IMR-90 (cell line): Measurements from ENCODE around the gene EXOC2. TPM values are rescaled to one million over a fixed set of nuclear protein-coding genes. Genes with fewer than 3 reads are reported as not detected.
A peak's percentile ranks its signal among the peaks of the same experiment; 100 is the strongest.

Experiments
- ATAC-seq: fragments of 200-7000 bp; cut with Tn5 transposase; 2 replicates; pipeline ENCODE4 v1.9.1; 2020; ENCODE audit warnings: low read depth, mild to moderate bottlenecking, moderate library complexity
- BruUV-seq: library from RNA; stranded (reverse); fragments of 400-500 nt; replicated peaks from 2 replicates; lab custom pipeline; 2021; lab: Mats Ljungman, UMichigan
- CTCF ChIA-PET: fragments of 300-600 bp; formaldehyde crosslinking; extraction: SDS; loops from one replicate; lab custom pipeline; 2021; ENCODE audit warnings: antibody characterized with exemption; lab: Yijun Ruan, JAX
- POLR2A ChIA-PET: fragments of 300-600 bp; sonication (Branson Sonifier 250); formaldehyde crosslinking; loops from one replicate; lab custom pipeline; 2022; ENCODE audit warnings: antibody characterized with exemption; ENCODE audit not compliant: unreplicated experiment; lab: Charles Lee
- DNase-seq: peaks from one replicate; pipeline ENCODE4 v3.0.0; 2013
- H2AFZ ChIP-seq: replicated peaks from 2 replicates; pipeline ENCODE3; 2013; ENCODE audit warnings: low read length, mild to moderate bottlenecking; ENCODE audit not compliant: poor library complexity
- H2AK5ac ChIP-seq: 2 replicates; pipeline ENCODE4 v1.6.1; 2013; ENCODE audit warnings: low read depth, low read length, inconsistent platforms
- H2AK9ac ChIP-seq: replicated peaks from 2 replicates; pipeline ENCODE3; 2013; ENCODE audit warnings: mild to moderate bottlenecking, low read depth, low read length, moderate library complexity; ENCODE audit not compliant: poor library complexity
- H2BK120ac ChIP-seq: 2 replicates; pipeline ENCODE4 v1.6.1; 2013; ENCODE audit warnings: low read depth, low read length, inconsistent platforms
- H2BK15ac ChIP-seq: 3 replicates; pipeline ENCODE4 v1.6.1; 2013; ENCODE audit warnings: low read depth, low read length, inconsistent platforms
- H2BK20ac ChIP-seq: 2 replicates; pipeline ENCODE4 v1.6.1; 2013; ENCODE audit warnings: low read depth, mild to moderate bottlenecking, inconsistent platforms, low read length, moderate library complexity
- H2BK5ac ChIP-seq: 2 replicates; pipeline ENCODE4 v1.6.1; 2013; ENCODE audit warnings: mild to moderate bottlenecking, low read depth, low read length, inconsistent platforms; ENCODE audit not compliant: poor library complexity, severe bottlenecking
- H3K14ac ChIP-seq: replicated peaks from 2 replicates; pipeline ENCODE4 v1.6.1; 2013; ENCODE audit warnings: low read depth, low read length, inconsistent platforms
- H3K18ac ChIP-seq: 2 replicates; pipeline ENCODE4 v1.6.1; 2013; ENCODE audit warnings: low read depth, low read length, control low read depth
- H3K23ac ChIP-seq: 2 replicates; pipeline ENCODE4 v1.6.1; 2013; ENCODE audit warnings: low read depth, low read length, inconsistent platforms
- H3K27ac ChIP-seq: 2 replicates; pipeline ENCODE4 v1.5.1; 2013; ENCODE audit warnings: mild to moderate bottlenecking, control low read depth, low read length; ENCODE audit not compliant: insufficient read depth
- H3K27me3 ChIP-seq: 2 replicates; pipeline ENCODE4 v1.6.1; 2013; ENCODE audit warnings: low read length; ENCODE audit not compliant: control insufficient read depth, insufficient read depth
- H3K36me3 ChIP-seq: 2 replicates; pipeline ENCODE4 v1.6.1; 2013; ENCODE audit warnings: low read length, mixed read lengths; ENCODE audit not compliant: control insufficient read depth, insufficient read depth
- H3K4ac ChIP-seq: 2 replicates; pipeline ENCODE4 v1.6.1; 2013; ENCODE audit warnings: low read depth, low read length, inconsistent platforms
- H3K4me1 ChIP-seq: 2 replicates; pipeline ENCODE4 v1.6.1; 2013; ENCODE audit warnings: low read length, mixed read lengths; ENCODE audit not compliant: control insufficient read depth, insufficient read depth
- H3K4me2 ChIP-seq: 2 replicates; pipeline ENCODE4 v1.6.1; 2013; ENCODE audit warnings: low read depth, mild to moderate bottlenecking, control low read depth, low read length, moderate library complexity
- H3K4me3 ChIP-seq: 2 replicates; pipeline ENCODE4 v1.5.1; 2013; ENCODE audit warnings: low read depth, mild to moderate bottlenecking, control low read depth, low read length, moderate library complexity; ENCODE audit not compliant: insufficient read depth
- H3K56ac ChIP-seq: 2 replicates; pipeline ENCODE4 v1.6.1; 2013; ENCODE audit warnings: low read length, inconsistent platforms; ENCODE audit not compliant: insufficient read depth; ENCODE audit errors: extremely low read depth
- H3K79me1 ChIP-seq, 2 experiments: 2 replicates each; pipeline ENCODE4 v1.6.1; 2013; ENCODE audit warnings: low read length in 2 of 2, inconsistent platforms in 1 of 2, low read depth in 1 of 2
- H3K9ac ChIP-seq: 2 replicates; pipeline ENCODE4 v1.6.1; 2013; ENCODE audit warnings: low read depth, low read length, control low read depth
- H3K9me1 ChIP-seq: 2 replicates; pipeline ENCODE4 v1.6.1; 2013; ENCODE audit warnings: low read length, inconsistent platforms; ENCODE audit not compliant: insufficient read depth
- H3K9me3 ChIP-seq: 2 replicates; pipeline ENCODE4 v1.6.1; 2013; ENCODE audit warnings: low read length; ENCODE audit not compliant: control insufficient read depth, insufficient read depth
- H4K20me1 ChIP-seq: 2 replicates; pipeline ENCODE4 v1.6.1; 2013; ENCODE audit warnings: low read length, inconsistent platforms; ENCODE audit not compliant: insufficient read depth
- H4K5ac ChIP-seq: 2 replicates; pipeline ENCODE4 v1.6.1; 2013; ENCODE audit warnings: mild to moderate bottlenecking, low read depth, low read length, control low read depth
- H4K8ac ChIP-seq, 2 experiments: 2 replicates each; pipeline ENCODE4 v1.6.1; 2013; ENCODE audit warnings: low read depth in 2 of 2, low read length in 2 of 2, control low read depth in 1 of 2, inconsistent platforms in 1 of 2
- H4K91ac ChIP-seq: 2 replicates; pipeline ENCODE4 v1.6.1; 2013; ENCODE audit warnings: low read depth, low read length, inconsistent platforms; ENCODE audit not compliant: insufficient read depth
- BHLHE40 ChIP-seq: fragments of 150-350 bp; IDR thresholded peaks from 2 replicates; pipeline ENCODE4 v1.6.1; 2016; ENCODE audit warnings: mild to moderate bottlenecking, low read depth, low read length
- MAZ ChIP-seq: IDR thresholded peaks from 2 replicates; pipeline ENCODE4 v1.6.1; 2012; ENCODE audit warnings: low read depth, mild to moderate bottlenecking, low read length, improper control_type of control experiment, moderate library complexity, borderline replicate concordance
- MXI1 ChIP-seq: IDR thresholded peaks from 2 replicates; pipeline ENCODE4 v1.6.1; 2012; ENCODE audit warnings: low read depth, mild to moderate bottlenecking, low read length, moderate library complexity, borderline replicate concordance
- NFE2L2 ChIP-seq: fragments of 150-350 bp; IDR thresholded peaks from 2 replicates; pipeline ENCODE4 v1.6.1; 2016; ENCODE audit warnings: low read depth, mild to moderate bottlenecking, low read length
- RAD21 ChIP-seq: IDR thresholded peaks from 2 replicates; pipeline ENCODE4 v1.6.1; 2012; ENCODE audit warnings: low read length, improper control_type of control experiment
- WGBS, 2 experiments: methylation state at CpG; one replicate each; pipeline versions ENCODE4 v1.1.5 to v1.1.7; 2013; ENCODE audit warnings: missing lambda C conversion rate in 2 of 2; ENCODE audit not compliant: insufficient read length in 1 of 2; ENCODE audit errors: extremely low coverage in 2 of 2; 5-methylcytosine and 5-hydroxymethylcytosine counted together
- dilution Hi-C: fragments of 300-500 bp; cut with HindIII; formaldehyde crosslinking; loops from one replicate; pipeline ENCODE4 v1.14.3; 2018; ENCODE audit warnings: low sequenced_read_pairs; ENCODE audit not compliant: unreplicated experiment
- in situ Hi-C: fragments of 300-500 bp; cut with MboI; formaldehyde crosslinking; loops from 3 replicates; pipeline ENCODE4 v1.14.3; 2019; ENCODE audit warnings: low sequenced_read_pairs, inconsistent platforms, mixed read lengths
- intact Hi-C: fragments of 100-400 bp; cut with micrococcal nuclease; formaldehyde crosslinking; loops from 2 replicates; pipeline ENCODE4 v1.10.0; 2022
- polyA plus RNA-seq, 3 experiments: library from polyadenylated mRNA; depleted of rRNA; stranded (reverse); fragments of >200 nt; gene quantifications; 2 replicates each; pipeline ENCODE4 v1.2.3, GENCODE V29; 2012; ENCODE audit warnings: low replicate concordance in 1 of 3
- total RNA-seq: library from RNA; depleted of rRNA; stranded (reverse); fragments of >200 nt; gene quantifications from 2 replicates; pipeline ENCODE4 v1.2.3, GENCODE V29; 2012

EXOC2 gene
- total and polyA plus RNA-seq, 2 of the 4 experiments (the other 2 are of a cell fraction), result 13.1 to 37.3 TPM

DNA sequence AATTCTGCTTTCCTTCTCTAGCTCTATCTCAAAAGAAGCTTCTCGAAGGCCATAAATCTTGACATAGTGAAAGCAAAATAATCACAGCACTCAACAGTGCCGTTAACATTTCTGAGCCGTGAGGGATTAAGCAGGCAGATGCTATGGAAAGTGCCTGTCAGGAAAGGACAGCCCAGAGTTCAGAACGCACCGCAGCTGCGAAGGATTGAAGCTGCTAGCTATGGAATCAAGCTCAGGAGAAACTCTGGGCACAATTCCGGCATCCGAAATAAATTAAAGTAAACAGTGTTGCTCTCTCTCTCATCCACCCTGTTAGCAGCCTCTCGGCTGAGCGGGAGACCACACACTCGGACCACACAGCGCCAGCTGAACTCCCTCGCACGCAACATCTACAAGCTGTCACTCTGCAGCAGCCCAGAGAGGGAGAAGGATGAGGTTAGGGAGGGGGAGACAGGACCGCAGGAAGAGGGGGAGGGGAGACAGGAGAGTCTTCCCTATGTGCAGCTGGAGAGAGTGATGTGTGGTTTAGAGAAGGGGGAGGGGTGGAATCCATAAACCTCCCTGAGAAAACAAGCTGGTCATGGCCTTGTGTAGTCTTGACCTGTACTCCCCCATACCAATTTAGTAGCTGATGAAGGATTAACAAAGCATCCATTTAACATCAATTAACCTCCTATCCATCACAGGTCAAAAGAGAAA is 9.0 kb downstream of the EXOC2 start:
- Histone ChIP-seq H2BK20ac (peak overlapping the region; percentile 32; the same call in 1 of the 2 replicates), H3K9ac (no peak overlapping the region; the same call in 1 of the 2 replicates), H4K8ac (peak overlapping the region in 1 of 2 experiments; percentile 43; a peak in 2 of 4 replicates), H2AK9ac (peak overlapping the region; percentile 29), H3K9me1 (peaks cover 13% of the 10 kb centered on the region), H2BK5ac (peak overlapping the region; percentile 30), H3K4me3 (peak overlapping the region; percentile 7), H3K14ac (no peak overlapping the region), H3K56ac (peak overlapping the region; percentile 2; the same call in 1 of the 2 replicates), H3K18ac (no peak overlapping the region), H3K4me1 (peaks cover 17% of the 10 kb centered on the region), H2AFZ (peak overlapping the region; percentile 38), H3K23ac (peak overlapping the region; percentile 2; the same call in 1 of the 2 replicates), H3K27me3 (no peaks in the 10 kb centered on the region), H3K79me1 (peaks cover 41 to 71% of the 10 kb centered on the region in 2 experiments), H3K4ac (peak overlapping the region; percentile 2; the same call in 1 of the 2 replicates), H2BK15ac (no peak overlapping the region), H2BK120ac (peak overlapping the region; percentile 2), H3K36me3 (no peaks in the 10 kb centered on the region), H3K4me2 (peak overlapping the region; percentile 51), H4K91ac (peak overlapping the region; percentile 5; the same call in 1 of the 2 replicates), H4K5ac (no peak overlapping the region), H2AK5ac (no peak overlapping the region), H4K20me1 (peaks cover 15% of the 10 kb centered on the region; the same call in 1 of the 2 replicates), H3K27ac (peak overlapping the region; percentile 3; the same call in 1 of the 2 replicates), H3K9me3 (no peaks in the 10 kb centered on the region)
- no TSS peak for BruUV-seq
- peak; percentile 88 for DNase-seq
- dilution Hi-C loops (no loop called here), intact Hi-C loops (loop anchor here (5.0 kb wide), 1 partner anchor 57 kb away; no protein-coding TSS in a partner anchor), in situ Hi-C loops (no loop called here)
- peak; percentile 73 for ATAC-seq
- WGBS, 2 experiments, result 0% methylated on average over 2 of the region's 15 CpGs; no CpG with 5 or more reads in 1 of the 2 experiments
- TF ChIP-seq MXI1 (no peak), BHLHE40 (0 out of 2 replicates have a peak, but pooled peaks have one; percentile 5), MAZ (peak; percentile 16; the same call in 1 of the 2 replicates), RAD21 (no peak), NFE2L2 (no peak)
- CTCF ChIA-PET, result interaction anchor here (0.6 to 1.6 kb wide), 5 partner anchors 20 to 286 kb away, joined by 3 to 6 read pairs (median 4); no protein-coding TSS in a partner anchor
- POLR2A ChIA-PET, result interaction anchor here (0.5 to 1.1 kb wide), 2 partner anchors 9 to 707 kb away, joined by 4 to 5 read pairs; no protein-coding TSS in a partner anchor
